ENCODE measurements around the gene GPR31.

GRCh38 chr6:167154895-167155294 lies 2.9 kb downstream of the GPR31 start:
- TF ChIP-seq CTCF (IDR thresholded peaks at IDR 0.05) = no peak
- TF ChIP-seq POLR2A (IDR thresholded peaks at IDR 0.05) = no peak
- TF ChIP-seq POLR2AphosphoS5 (IDR thresholded peaks at IDR 0.05) = no peak
- TF ChIP-seq EP300 (IDR thresholded peaks at IDR 0.05) = no peak

Data from suprapubic skin (tissue), 4 donors.